GM19043 (cell line): ENCODE measurements around the gene LEPROT.

Source experiments
- ATAC-seq: cut with Tn5 transposase; IDR thresholded peaks from one replicate; pipeline ENCODE4 v1.9.1; 2021; ENCODE audit warnings: low read depth; ENCODE audit not compliant: unreplicated experiment

Gene LEPROT

DNA sequence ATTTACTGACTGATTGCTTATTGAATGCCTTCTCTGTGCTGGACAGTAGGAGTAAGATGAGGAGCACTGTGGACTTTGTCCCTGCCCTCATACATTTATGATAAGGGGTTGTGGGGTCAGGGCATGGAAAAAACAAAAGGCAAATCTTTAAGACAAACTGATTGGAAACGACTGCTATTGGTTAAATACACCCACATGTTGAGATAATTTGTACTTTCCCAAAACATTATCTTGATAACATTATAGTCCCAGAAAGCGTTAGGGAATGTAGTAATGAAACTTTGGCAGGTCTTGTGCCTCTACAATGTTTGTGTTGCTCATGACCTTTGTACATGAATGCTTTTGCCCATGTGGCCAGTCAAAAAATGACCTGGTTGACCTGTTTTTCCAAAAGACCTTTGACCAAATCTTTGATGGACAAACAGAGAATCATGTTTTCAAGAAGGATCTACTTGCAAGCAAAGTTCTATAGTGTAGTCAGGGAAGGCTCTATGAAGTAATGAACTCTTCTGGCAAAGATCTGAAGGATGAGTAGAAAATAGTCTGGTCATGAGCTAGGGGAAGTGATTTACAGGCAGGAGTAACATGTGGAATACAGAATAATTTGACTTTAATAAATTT, 50.9 kb downstream of the LEPROT start:
- no peak for ATAC-seq

- no peak for ATAC-seq
Measured at GRCh38 chr1:65471861-65472332, 51.4 kb downstream of the LEPROT start.

- no peak for ATAC-seq
Measured at GRCh38 chr1:65476327-65476726, 55.9 kb downstream of the LEPROT start.

GRCh38 chr1:65477414-65478378, 57.2 kb downstream of the LEPROT start:
- no peak for ATAC-seq

GRCh38 chr1:65478379-65479026, 58.0 kb downstream of the LEPROT start:
- ATAC-seq, result no peak

DNA sequence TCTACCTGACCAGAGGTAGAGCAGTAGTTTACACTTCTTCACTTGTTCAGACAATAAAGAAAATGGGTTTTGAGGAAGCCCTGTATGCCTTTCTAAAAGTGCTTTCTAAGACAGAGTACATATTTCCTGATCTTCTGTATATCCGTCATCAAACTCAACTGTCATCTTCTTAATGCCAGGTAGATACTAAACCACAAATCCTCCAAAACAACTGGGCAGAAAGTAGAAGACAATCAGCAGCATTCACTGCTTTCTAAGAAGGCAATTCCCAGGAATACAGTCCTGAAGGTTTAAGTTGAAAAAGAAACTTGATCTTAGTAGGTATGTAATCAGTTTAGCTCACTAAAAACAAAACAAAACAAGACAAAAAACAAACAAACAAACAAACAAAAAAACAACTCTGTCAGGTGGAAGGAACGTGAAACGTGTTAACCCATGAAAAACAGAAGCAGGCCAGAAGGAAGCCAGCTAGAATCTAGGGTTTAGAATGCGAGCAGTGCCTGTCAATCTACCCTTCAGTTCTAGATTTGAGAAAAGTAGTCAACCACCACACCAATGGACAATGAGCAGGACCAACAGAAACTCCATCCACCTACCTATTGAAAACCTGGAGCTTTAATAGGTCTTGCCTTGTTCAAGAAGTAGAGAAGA, 59.2 kb downstream of the LEPROT start:
- no peak for ATAC-seq

DNA sequence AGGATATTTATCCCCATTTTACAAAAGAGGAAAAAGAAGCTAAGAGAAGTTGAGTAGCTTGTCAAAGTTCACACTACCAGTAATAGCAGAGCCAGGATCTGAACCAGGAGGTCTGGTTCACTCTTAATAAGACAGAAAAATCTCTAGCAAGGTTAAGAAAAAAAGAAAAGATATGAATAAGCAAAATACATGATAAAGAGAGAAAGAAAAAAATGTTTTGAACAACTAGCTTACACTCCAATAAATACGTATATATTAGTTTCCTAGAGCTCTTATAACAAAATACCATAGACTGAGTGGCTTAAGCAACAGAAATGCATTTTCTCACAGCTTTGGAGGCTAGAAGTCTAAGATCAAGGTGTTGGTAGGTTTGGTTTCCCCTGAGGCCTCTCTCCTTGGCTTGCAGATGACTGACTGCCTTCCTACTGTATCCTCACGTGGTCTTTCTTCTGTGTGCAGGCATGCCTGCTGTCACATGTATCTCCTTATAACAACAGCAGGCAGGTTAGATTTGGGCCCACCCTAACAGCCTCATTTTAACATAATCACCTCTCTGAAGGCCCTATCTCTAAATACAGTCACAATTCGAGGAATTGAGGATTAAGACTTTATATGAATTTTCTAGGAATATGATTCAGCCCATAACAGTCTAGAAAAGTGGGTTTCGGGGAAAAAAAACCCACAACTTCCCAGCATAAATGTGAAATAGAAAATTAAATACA, 60.4 kb downstream of the LEPROT start:
- ATAC-seq, result no peak

GRCh38 chr1:65483993-65484754, 63.7 kb downstream of the LEPROT start:
- ATAC-seq, result no peak
